ENCODE data around the gene OXCT1.

DNA sequence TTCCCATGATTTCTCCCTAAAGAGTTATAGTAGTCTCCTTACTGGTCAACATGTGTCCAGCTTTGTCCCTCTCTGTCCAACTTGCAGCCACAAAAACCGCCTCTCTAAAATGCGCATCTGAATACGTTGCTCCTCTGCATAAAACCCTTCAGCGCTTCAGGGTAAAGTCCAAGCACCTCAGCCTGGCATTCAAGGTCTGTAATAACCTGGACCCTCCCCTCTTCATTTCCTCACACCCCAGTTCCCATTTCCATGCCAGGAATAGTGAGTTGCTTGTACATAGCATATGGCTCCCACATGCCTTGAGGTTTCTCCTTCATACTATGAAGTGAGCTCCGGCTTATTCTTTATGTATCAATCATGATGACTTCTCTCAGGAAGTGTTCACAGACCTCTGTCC is 101.5 kb downstream of the OXCT1 start:
- TF ChIP-seq, protein P1, sequence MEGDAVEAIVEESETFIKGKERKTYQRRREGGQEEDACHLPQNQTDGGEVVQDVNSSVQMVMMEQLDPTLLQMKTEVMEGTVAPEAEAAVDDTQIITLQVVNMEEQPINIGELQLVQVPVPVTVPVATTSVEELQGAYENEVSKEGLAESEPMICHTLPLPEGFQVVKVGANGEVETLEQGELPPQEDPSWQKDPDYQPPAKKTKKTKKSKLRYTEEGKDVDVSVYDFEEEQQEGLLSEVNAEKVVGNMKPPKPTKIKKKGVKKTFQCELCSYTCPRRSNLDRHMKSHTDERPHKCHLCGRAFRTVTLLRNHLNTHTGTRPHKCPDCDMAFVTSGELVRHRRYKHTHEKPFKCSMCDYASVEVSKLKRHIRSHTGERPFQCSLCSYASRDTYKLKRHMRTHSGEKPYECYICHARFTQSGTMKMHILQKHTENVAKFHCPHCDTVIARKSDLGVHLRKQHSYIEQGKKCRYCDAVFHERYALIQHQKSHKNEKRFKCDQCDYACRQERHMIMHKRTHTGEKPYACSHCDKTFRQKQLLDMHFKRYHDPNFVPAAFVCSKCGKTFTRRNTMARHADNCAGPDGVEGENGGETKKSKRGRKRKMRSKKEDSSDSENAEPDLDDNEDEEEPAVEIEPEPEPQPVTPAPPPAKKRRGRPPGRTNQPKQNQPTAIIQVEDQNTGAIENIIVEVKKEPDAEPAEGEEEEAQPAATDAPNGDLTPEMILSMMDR (IDR thresholded peaks at IDR 0.05; ENCODE audit: low read depth, low read length): no peak
- TF ChIP-seq MYC (IDR thresholded peaks at IDR 0.05; ENCODE audit: low read depth, low read length) (no peak), POLR2A (IDR thresholded peaks at IDR 0.05; ENCODE audit: extremely low read depth, insufficient read length) (no peak)
- TF ChIP-seq, protein P2, sequence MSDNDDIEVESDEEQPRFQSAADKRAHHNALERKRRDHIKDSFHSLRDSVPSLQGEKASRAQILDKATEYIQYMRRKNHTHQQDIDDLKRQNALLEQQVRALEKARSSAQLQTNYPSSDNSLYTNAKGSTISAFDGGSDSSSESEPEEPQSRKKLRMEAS (IDR thresholded peaks at IDR 0.05; ENCODE audit: low read depth, low read length): no peak
